ENCODE results near the gene AP5Z1.

DNA sequence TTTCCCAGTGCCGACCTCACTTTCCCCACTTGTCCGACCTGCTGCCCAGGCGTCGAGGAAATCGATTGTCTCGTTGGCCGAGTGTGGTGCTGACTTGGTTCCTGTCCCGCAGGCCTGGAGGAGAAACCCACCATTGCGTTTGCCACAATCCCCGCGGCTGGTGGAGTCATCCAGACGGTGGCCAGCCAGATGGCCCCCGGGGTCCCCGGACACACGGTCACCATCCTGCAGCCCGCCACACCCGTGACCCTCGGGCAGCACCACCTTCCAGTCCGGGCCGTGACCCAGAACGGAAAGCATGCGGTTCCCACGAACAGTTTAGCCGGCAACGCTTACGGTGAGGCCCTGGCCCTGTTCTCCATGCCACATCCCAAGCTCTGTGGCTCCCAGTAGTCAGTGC, 14.5 kb upstream of the AP5Z1 start:
- TF ChIP-seq CTCF (conservative IDR thresholded peaks at IDR 0.05; ENCODE audit: low read depth, low read length) (no peak), EZH2 (IDR thresholded peaks at IDR 0.05; ENCODE audit: borderline replicate concordance, low read depth, low read length, poor library complexity, severe bottlenecking) (no peak)
